Measurements from ENCODE around the gene ANAPC4.
A peak's percentile ranks its signal among the peaks of the same experiment; 100 is the strongest.
"Not testable (repeated sequence)": the region's sequence is repeated elsewhere in the genome, so short reads cannot be mapped to it uniquely, and the experiment has no call there.

ANAPC4 gene

GRCh38 chr4:25376754-25377571 is at the start of gene ANAPC4:
ANAPC4 (plus strand) TSS chr4:25377263; CDS start chr4:25377428, 165 bp downstream.
- peak; percentile 99 for DNase-seq (ENCODE audit: low read depth)

GRCh38 chr4:25328463-25328862 is 48.6 kb upstream of the ANAPC4 start:
- not testable (repeated sequence) for DNase-seq (ENCODE audit: low read depth)

- no peak for DNase-seq (ENCODE audit: low read depth)
Observed at GRCh38 chr4:25330335-25330734, 46.7 kb upstream of the ANAPC4 start.

GRCh38 chr4:25330905-25331808 is 45.9 kb upstream of the ANAPC4 start:
- no peak for DNase-seq (ENCODE audit: low read depth)

GRCh38 chr4:25343671-25344070 is 33.4 kb upstream of the ANAPC4 start:
- DNase-seq (ENCODE audit: low read depth) = no peak

- no peak for DNase-seq (ENCODE audit: low read depth)
Observed at GRCh38 chr4:25345744-25346143, 31.3 kb upstream of the ANAPC4 start.

- no peak for DNase-seq (ENCODE audit: low read depth)
Observed at GRCh38 chr4:25346913-25347312, 30.1 kb upstream of the ANAPC4 start.

- no peak for DNase-seq (ENCODE audit: low read depth)
Observed at GRCh38 chr4:25347473-25347872, 29.6 kb upstream of the ANAPC4 start.

- DNase-seq (ENCODE audit: low read depth) = no peak
Observed at GRCh38 chr4:25347971-25348370, 29.1 kb upstream of the ANAPC4 start.

GRCh38 chr4:25350561-25350960 is 26.5 kb upstream of the ANAPC4 start:
- DNase-seq (ENCODE audit: low read depth) = no peak

GRCh38 chr4:25351777-25352416 is 25.2 kb upstream of the ANAPC4 start:
- DNase-seq (ENCODE audit: low read depth) = no peak

GRCh38 chr4:25356068-25356467 is 21.0 kb upstream of the ANAPC4 start:
- DNase-seq (ENCODE audit: low read depth) = no peak

- DNase-seq (ENCODE audit: low read depth) = no peak
Observed at GRCh38 chr4:25358515-25359275, 18.4 kb upstream of the ANAPC4 start.

GRCh38 chr4:25361253-25361652 is 15.8 kb upstream of the ANAPC4 start:
- DNase-seq (ENCODE audit: low read depth) = no peak

GRCh38 chr4:25367004-25367621 is 9.9 kb upstream of the ANAPC4 start:
- no peak for DNase-seq (ENCODE audit: low read depth)

GRCh38 chr4:25367877-25368276 is 9.2 kb upstream of the ANAPC4 start:
- no peak for DNase-seq (ENCODE audit: low read depth)

- DNase-seq (ENCODE audit: low read depth) = no peak
Observed at GRCh38 chr4:25368315-25368714, 8.7 kb upstream of the ANAPC4 start.

GRCh38 chr4:25370242-25370641 is 6.8 kb upstream of the ANAPC4 start:
- no peak for DNase-seq (ENCODE audit: low read depth)

GRCh38 chr4:25372549-25372948 is 4.5 kb upstream of the ANAPC4 start:
- not testable (repeated sequence) for DNase-seq (ENCODE audit: low read depth)

GRCh38 chr4:25377572-25378436 is 741 bp downstream of the ANAPC4 start:
- no peak for DNase-seq (ENCODE audit: low read depth)

Measured in stimulated activated CD8-positive, alpha-beta memory T cell treated with anti-CD3 and anti-CD28 coated beads, Interleukin-4, amount 100 ng/mL, for 24 hours (primary cell).